Uterus (tissue), 2 donors: ENCODE data around the gene PIEZO2.

Experiments
- CTCF ChIP-seq, 4 experiments: fragments of 200-600 bp in 2 of 4; fragments of 450-650 bp in 2 of 4; sonication (generic) in 2 of 4; IDR thresholded peaks; one replicate each; pipeline ENCODE4 v1.5.1; 2016 to 2019; ENCODE audit warnings: antibody characterized with exemption in 4 of 4, mild to moderate bottlenecking in 2 of 4, moderate library complexity in 1 of 4
- POLR2A ChIP-seq, 2 donors: fragments of 450-650 bp; IDR thresholded peaks; one replicate each; pipeline ENCODE4 v1.6.1; 2016; ENCODE audit warnings: antibody characterized with exemption in 2 of 2, mild to moderate bottlenecking in 1 of 2, moderate library complexity in 1 of 2

- no peak for TF ChIP-seq CTCF (IDR thresholded peaks at IDR 0.05)
- TF ChIP-seq POLR2A (IDR thresholded peaks at IDR 0.05): no peak
Measured at GRCh38 chr18:10814336-10814735, 335.0 kb downstream of the PIEZO2 start.
